GM06990 (cell line): ENCODE results near the gene SAA1.

ENCODE experiments used
- DNase-seq: peaks from one replicate; pipeline ENCODE4 v3.0.0-alpha.2; 2011; ENCODE audit not compliant: insufficient read length; ENCODE audit errors: extremely low read depth
- H3K27me3 ChIP-seq: replicated peaks from 2 replicates; pipeline ENCODE4 v1.6.0; 2011; ENCODE audit warnings: low read length; ENCODE audit not compliant: control insufficient read depth, insufficient read depth
- H3K36me3 ChIP-seq: 2 replicates; pipeline ENCODE4 v1.5.1; 2011; ENCODE audit warnings: low read length; ENCODE audit not compliant: control insufficient read depth, insufficient read depth
- H3K4me3 ChIP-seq: replicated peaks from 2 replicates; pipeline ENCODE4 v1.5.1; 2011; ENCODE audit warnings: low read depth, mild to moderate bottlenecking, control low read depth, low read length
- TF ChIP-seq, protein P1 (sequence below): IDR thresholded peaks from 2 replicates; pipeline ENCODE4 v1.5.1; 2011; ENCODE audit warnings: low read length, control low read depth, mild to moderate bottlenecking, inconsistent platforms; ENCODE audit not compliant: insufficient read depth, poor library complexity, severe bottlenecking

Gene SAA1

DNA sequence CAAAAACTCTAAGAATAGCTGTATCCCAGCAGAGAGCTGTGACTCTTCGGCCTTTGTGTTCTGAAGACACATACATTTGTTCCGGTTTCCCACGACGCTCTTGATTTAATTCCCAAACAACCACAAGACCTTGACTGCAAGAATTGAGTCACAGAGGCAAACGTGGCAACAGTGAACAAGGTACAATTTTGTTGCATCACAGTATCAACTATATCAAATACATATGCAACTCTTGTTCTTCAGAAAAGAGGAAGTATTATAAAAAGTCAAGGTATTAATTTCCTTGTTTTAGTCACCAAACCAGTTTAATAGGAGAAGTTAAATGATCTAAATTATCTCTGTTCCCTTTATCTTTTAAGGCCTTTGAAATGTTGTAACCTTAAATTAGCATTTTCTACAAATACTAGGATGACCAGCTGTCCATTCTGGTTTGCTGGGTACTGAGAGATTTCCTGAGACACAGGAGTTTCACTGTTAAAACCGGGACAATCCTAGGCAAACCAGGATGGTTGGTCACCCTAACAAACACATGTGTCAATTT lies 44.8 kb downstream of the SAA1 start:
- H3K36me3 ChIP-seq: peaks cover 10% of the 10 kb centered on the region
- TF ChIP-seq, protein P1, sequence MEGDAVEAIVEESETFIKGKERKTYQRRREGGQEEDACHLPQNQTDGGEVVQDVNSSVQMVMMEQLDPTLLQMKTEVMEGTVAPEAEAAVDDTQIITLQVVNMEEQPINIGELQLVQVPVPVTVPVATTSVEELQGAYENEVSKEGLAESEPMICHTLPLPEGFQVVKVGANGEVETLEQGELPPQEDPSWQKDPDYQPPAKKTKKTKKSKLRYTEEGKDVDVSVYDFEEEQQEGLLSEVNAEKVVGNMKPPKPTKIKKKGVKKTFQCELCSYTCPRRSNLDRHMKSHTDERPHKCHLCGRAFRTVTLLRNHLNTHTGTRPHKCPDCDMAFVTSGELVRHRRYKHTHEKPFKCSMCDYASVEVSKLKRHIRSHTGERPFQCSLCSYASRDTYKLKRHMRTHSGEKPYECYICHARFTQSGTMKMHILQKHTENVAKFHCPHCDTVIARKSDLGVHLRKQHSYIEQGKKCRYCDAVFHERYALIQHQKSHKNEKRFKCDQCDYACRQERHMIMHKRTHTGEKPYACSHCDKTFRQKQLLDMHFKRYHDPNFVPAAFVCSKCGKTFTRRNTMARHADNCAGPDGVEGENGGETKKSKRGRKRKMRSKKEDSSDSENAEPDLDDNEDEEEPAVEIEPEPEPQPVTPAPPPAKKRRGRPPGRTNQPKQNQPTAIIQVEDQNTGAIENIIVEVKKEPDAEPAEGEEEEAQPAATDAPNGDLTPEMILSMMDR: no peak
- DNase-seq: peak; percentile 51
- H3K4me3 ChIP-seq: no peak overlapping the region
- no peaks in the 10 kb centered on the region for H3K27me3 ChIP-seq

DNA sequence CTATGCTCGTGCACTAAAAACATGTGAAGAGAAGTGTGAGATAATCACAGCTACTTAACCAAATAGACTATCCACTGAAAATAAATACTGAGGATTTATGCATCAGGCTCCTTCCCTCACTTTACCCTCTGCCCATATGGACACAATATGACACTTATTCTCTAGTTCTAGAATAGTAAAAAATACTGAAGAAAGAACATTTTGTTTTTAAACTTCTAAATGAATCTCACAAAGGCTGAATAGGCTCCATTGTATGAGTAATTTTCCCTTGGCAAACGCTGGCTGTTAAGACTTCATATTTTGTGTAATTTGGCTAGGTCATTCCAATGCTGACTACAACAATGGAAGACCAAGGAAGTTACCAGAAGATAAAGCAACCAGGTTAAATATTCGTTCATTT lies 45.9 kb downstream of the SAA1 start:
- H3K27me3 ChIP-seq: no peaks in the 10 kb centered on the region
- no peak overlapping the region for H3K4me3 ChIP-seq
- peaks cover 6% of the 10 kb centered on the region for H3K36me3 ChIP-seq
- DNase-seq: no peak
- TF ChIP-seq, protein P1: no peak

DNA sequence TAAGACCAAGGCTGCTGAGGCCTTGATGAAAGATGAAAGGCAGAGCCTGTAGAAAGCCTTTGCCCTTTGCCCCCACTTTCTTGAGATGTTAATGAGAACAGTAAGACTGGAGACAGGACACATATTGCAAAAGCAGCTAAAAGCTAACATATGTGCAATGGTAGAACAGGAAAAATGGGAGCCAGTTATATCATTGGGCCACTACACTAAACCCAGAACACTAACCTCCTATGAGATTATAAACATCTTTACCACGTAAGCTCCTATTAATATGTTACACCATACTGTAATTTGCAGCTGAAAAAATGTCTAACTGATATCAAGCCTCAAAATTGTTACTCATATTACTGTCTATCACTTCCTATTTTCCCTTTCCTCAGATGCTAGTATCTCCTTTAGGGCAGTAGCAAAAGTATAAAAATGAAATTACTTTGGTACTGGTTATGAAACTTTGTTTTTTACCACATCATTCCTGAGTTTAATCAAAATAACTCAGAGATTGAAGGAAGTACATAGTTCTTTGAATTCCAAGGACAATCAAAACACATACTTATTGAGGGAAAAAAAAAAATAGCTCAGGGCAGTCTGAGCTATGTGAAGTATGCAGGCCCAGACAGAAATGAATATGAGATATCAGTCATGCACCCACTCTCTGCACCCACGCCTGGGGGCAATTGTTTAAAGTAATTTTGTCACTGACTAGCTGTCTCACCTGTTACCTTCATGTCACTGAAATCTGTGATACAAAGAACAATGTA lies 46.8 kb downstream of the SAA1 start:
- DNase-seq: no peak
- Histone ChIP-seq H3K27me3 (no peaks in the 10 kb centered on the region), H3K4me3 (no peak overlapping the region), H3K36me3 (peaks cover 6% of the 10 kb centered on the region)
- TF ChIP-seq, protein P1: no peak

DNA sequence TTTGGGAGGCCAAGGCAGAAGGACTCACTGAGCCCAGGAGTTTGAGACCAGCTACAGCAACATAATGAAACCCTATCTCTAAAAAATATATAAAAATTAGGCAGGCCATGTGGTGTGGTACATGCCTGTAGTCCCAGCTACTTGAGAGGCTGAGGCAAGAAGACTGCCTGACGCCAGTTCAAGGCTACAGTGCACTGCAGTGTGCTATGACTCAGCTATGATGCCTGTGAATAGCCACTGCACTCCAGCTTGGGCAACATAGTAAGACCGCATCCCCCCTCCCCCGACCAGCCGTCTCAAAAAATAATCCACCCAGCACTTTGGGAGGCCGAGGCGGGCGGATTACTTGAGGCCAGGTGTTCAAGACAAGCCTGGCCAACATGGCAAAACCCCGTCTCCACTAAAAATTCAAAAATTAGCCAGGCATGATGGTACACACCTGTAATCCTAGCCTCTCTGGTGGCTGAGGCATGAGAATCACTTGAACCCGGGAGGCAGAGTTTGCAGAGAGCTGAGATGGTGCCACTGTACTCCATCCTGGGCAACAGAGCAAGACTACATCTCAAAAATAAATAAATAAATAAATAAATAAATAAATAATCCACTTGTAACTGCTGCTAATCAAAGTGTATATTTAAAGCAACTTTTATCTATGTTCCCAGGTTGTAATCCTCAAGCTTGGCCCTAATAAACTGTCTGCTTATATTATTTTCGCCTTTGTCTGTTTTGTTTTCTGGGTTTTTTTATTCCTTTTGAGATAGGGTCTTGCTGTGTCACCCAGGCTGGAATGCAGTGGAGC lies 48.1 kb downstream of the SAA1 start:
- Histone ChIP-seq H3K36me3 (peaks cover 5% of the 10 kb centered on the region), H3K27me3 (no peaks in the 10 kb centered on the region), H3K4me3 (no peak overlapping the region)
- TF ChIP-seq, protein P1: no peak
- DNase-seq: no peak

DNA sequence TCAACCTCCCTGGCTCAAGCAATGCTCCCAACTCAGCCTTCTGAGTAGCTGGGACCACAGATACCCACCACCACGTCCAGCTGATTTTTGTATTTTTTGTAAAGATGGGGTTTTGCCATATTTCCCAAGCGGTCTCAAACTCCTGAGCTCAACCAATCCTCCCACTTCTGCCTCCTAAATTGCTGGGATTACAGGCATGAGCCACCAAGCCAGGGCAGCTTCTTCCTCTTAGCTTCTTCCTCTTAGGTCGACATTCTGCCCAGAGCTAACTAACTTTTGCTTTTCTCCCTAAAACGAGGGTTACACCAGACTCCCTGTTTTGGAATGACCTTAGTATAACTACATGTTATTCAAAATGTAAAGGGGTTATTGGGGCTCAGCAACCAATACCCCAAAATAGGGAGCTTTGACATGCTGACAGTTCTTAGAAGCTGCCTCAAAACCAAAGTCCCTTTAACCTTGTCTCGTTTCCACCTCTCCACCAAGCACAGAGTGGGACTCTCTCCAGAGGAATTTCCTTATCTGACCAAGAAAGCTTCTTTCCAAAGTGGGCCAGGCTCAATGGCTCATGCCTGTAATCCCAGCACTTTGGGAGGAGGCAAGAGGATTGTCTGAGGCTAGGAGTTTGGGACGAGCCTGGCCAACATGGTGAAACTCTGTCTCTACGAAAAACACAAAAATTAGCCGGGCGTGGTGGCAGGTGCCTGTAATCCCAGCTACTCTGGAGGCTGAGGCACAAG lies 48.9 kb downstream of the SAA1 start:
- H3K36me3 ChIP-seq: peaks cover under 1% of the 10 kb centered on the region
- no peak overlapping the region for H3K4me3 ChIP-seq
- DNase-seq: no peak
- TF ChIP-seq, protein P1: no peak
- H3K27me3 ChIP-seq: no peaks in the 10 kb centered on the region
